Thyroid gland (tissue), 4 donors: ENCODE results near the gene ATXN7L1.

Experiments
- CTCF ChIP-seq, 6 experiments: fragments of 200-600 bp in 3 of 6; fragments of 450-650 bp in 3 of 6; sonication (generic) in 3 of 6; IDR thresholded peaks; one replicate each; pipeline ENCODE4 v1.5.1; 2016 to 2019; ENCODE audit warnings: antibody characterized with exemption in 6 of 6, mild to moderate bottlenecking in 2 of 6, inconsistent platforms in 1 of 6, moderate library complexity in 1 of 6
- POLR2A ChIP-seq, 2 donors: fragments of 450-650 bp; IDR thresholded peaks; one replicate each; pipeline ENCODE4 v1.6.1; 2017; ENCODE audit warnings: antibody characterized with exemption in 2 of 2, mild to moderate bottlenecking in 2 of 2, moderate library complexity in 1 of 2

- TF ChIP-seq CTCF (IDR thresholded peaks at IDR 0.05) (no peak), POLR2A (IDR thresholded peaks at IDR 0.05) (no peak)
Measured at GRCh38 chr7:105662998-105663397, 213.4 kb downstream of the ATXN7L1 start.
